Thoracic aorta (tissue), 2 donors: ENCODE measurements around the gene BORCS5. TPM values are rescaled to one million over a fixed set of nuclear protein-coding genes. Genes with fewer than 3 reads are reported as not detected.
A peak's percentile ranks its signal among the peaks of the same experiment; 100 is the strongest.

Experiments used
- ATAC-seq: fragments of 150-250 bp; one replicate; pipeline ENCODE4 v1.8.0; 2017; ENCODE audit warnings: low read depth; ENCODE audit not compliant: insufficient number of reproducible peaks, low FRiP score
- DNase-seq: peaks from one replicate; pipeline ENCODE4 v3.0.0-alpha.2; 2020; ENCODE audit warnings: low spot score
- H3K27ac ChIP-seq, 2 donors: fragments of 200-600 bp; sonication (generic); 1 replicate in 1 of 2; 2 replicates in 1 of 2; pipeline ENCODE4 v1.5.1; 2016; ENCODE audit warnings: mild to moderate bottlenecking in 2 of 2, moderate library complexity in 2 of 2
- H3K27me3 ChIP-seq: fragments of 200-600 bp; sonication (generic); replicated peaks from 2 replicates; pipeline ENCODE4 v1.6.0; 2016; ENCODE audit warnings: mild to moderate bottlenecking; ENCODE audit not compliant: insufficient read depth
- H3K36me3 ChIP-seq: fragments of 200-600 bp; sonication (generic); one replicate; pipeline ENCODE4 v1.5.1; 2016
- H3K4me1 ChIP-seq, 2 donors: fragments of 200-600 bp; sonication (generic); 1 replicate in 1 of 2; 2 replicates in 1 of 2; pipeline versions ENCODE4 v1.5.1 to v1.6.0; 2016; ENCODE audit warnings: low read depth in 2 of 2, mild to moderate bottlenecking in 1 of 2; ENCODE audit not compliant: control insufficient read depth in 1 of 2
- H3K4me3 ChIP-seq: fragments of 200-600 bp; sonication (generic); 2 replicates; pipeline ENCODE4 v1.5.1; 2016; ENCODE audit warnings: mild to moderate bottlenecking
- H3K9me3 ChIP-seq: fragments of 200-600 bp; sonication (generic); 2 replicates; pipeline ENCODE4 v1.5.1; 2016
- total RNA-seq, 2 donors: library from RNA; depleted of rRNA; stranded (reverse); fragments of >200 nt; gene quantifications; one replicate each; pipeline versions ENCODE4 v1.1.0 to v1.2.3, GENCODE V29; 2016
- TF ChIP-seq, protein P1 (sequence below): fragments of 200-600 bp; sonication (generic); IDR thresholded peaks from one replicate; pipeline ENCODE4 v1.5.1; 2019; ENCODE audit warnings: antibody characterized with exemption

Gene BORCS5
- total RNA-seq, 2 donors from 2014 or later, result 20.6 to 27.1 TPM

DNA sequence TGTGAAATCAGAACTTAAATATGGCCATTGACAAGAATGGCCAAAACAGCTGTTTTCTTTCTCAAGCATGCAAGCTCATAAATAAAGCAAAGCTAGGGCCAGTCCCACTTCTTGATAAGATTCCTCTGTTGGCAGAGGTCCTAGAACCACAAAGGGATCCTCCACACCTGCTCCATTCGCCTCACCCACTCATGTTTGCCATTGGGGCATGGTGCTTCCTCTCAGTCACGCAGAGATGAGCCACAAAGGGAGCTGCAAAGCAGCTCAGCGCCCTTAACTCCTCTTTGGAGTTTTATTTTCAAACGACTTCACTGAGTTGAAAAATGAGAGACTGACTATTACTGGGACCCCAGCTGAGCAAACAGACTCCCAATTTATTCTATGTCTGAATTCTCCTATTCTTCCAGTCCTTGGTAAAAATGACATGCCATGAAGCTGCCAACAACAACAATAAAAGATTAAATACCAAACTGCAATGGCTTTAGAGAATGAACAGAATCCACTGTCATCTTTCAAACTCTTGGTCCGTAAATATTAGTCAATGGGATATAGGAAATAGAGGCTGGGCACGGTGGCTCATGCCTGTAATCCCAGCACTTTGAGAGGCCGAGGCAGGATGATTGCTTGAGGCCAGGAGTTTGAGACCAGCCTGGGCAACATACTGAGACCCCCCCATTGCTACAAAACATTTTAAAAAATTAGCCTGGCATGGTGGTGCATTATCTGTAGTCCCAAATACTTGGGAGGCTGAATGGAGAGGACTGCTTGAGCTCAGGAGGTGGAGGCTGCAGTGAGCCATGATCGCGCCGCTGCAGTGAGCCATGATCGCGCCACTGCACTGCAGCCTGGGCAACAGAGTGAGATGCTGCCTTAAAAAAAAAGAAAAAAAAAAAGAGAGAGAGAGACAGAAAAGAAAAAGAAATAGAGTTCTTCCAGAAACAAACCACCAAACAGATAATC lies 23.2 kb upstream of the BORCS5 start:
- peaks cover 13 to 53% of the 10 kb centered on the region in 2 donors for H3K4me1 ChIP-seq
- H3K27ac ChIP-seq, result peak overlapping the region; percentile 25 to 39
- H3K4me3 ChIP-seq, result no peak overlapping the region
- no peaks in the 10 kb centered on the region for H3K27me3 ChIP-seq
- no peaks in the 10 kb centered on the region for H3K36me3 ChIP-seq
- TF ChIP-seq, protein P1, sequence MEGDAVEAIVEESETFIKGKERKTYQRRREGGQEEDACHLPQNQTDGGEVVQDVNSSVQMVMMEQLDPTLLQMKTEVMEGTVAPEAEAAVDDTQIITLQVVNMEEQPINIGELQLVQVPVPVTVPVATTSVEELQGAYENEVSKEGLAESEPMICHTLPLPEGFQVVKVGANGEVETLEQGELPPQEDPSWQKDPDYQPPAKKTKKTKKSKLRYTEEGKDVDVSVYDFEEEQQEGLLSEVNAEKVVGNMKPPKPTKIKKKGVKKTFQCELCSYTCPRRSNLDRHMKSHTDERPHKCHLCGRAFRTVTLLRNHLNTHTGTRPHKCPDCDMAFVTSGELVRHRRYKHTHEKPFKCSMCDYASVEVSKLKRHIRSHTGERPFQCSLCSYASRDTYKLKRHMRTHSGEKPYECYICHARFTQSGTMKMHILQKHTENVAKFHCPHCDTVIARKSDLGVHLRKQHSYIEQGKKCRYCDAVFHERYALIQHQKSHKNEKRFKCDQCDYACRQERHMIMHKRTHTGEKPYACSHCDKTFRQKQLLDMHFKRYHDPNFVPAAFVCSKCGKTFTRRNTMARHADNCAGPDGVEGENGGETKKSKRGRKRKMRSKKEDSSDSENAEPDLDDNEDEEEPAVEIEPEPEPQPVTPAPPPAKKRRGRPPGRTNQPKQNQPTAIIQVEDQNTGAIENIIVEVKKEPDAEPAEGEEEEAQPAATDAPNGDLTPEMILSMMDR, result no peak
- DNase-seq (no peak), ATAC-seq (no peak)
- H3K9me3 ChIP-seq, result no peaks in the 10 kb centered on the region

DNA sequence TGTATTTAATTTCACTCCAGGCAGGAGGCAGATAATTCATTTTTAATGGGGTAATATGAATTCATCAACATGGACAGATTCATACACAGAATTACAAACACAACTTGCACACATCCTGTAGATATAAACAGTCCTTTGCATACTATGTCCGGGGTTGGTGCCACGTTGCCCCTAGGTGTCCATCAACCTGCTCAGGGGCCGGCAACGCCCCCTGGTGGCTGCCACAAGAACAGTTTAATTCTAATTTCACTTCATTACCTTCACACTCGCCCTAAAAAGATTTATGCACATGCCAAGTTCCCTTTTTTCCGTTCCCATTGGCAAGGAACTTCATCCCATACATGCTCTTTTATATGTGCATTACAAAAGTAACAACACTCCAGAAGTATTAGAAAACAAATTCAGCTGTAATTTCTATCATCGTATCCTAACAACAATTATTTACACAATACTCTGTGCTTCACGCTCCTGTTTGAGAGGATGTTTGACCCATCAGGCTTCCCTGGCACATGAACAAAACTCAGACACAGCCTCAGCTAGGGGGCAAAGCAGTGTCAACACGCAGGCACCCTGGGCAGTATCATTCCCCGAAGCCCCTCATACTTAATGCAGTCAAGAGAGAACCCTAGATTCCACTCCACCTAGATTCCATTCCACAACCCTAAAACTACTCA lies 22.4 kb upstream of the BORCS5 start:
- no peaks in the 10 kb centered on the region for H3K27me3 ChIP-seq
- DNase-seq (no peak), ATAC-seq (no peak)
- TF ChIP-seq, protein P1, result peak; percentile 77
- peak overlapping the region; percentile 26 to 30 for H3K27ac ChIP-seq
- no peak overlapping the region for H3K4me3 ChIP-seq
- no peaks in the 10 kb centered on the region for H3K36me3 ChIP-seq
- no peaks in the 10 kb centered on the region for H3K9me3 ChIP-seq
- peaks cover 21 to 61% of the 10 kb centered on the region in 2 donors for H3K4me1 ChIP-seq

DNA sequence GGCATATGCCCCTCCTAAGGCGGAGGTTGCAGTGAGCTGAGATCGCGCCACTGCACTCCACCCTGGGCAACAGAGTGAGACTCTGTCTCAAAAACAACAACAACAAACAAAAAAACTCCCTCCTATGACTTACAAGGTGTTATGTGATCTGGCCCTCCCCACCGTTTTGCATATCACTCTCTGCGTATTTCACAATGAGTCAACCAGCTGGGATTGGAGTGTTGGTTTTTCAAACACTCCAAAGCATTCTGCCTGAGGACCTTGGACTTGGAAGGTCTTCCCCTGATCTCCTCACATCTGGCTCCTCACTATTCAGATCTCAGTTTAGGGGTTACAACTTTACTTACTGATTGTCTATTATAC lies 20.8 kb upstream of the BORCS5 start:
- Histone ChIP-seq H3K27ac (peak overlapping the region in 1 of 2 donors; percentile 94), H3K9me3 (no peaks in the 10 kb centered on the region), H3K4me3 (no peak overlapping the region), H3K27me3 (no peaks in the 10 kb centered on the region), H3K36me3 (no peaks in the 10 kb centered on the region), H3K4me1 (peaks cover 21 to 63% of the 10 kb centered on the region in 2 donors)
- TF ChIP-seq, protein P1, result no peak
- ATAC-seq (peak; percentile 35), DNase-seq (no peak)

DNA sequence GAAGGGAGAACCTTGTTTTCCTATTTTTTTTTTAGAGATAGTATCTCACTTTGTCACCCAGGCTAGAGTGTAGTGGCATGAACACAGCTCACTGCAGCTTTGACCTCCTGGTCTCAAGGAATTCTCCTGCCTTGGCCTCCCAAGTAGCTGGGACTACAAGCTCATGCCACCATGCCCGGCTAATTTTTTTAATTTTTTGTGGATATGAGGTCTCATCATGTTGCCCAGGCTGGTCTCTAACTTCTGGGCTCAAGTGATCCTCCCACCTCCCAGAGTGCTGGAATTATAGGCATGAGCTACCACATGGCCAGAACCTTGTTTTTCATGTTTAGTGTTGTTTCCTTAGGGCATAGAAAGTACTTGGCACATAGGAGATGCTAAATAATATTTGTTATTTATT lies 20.4 kb upstream of the BORCS5 start:
- Histone ChIP-seq H3K4me1 (peaks cover 21 to 63% of the 10 kb centered on the region in 2 donors), H3K4me3 (no peak overlapping the region), H3K9me3 (no peaks in the 10 kb centered on the region), H3K27ac (peak overlapping the region in 1 of 2 donors; percentile 94), H3K27me3 (no peaks in the 10 kb centered on the region), H3K36me3 (no peaks in the 10 kb centered on the region)
- no peak for DNase-seq
- no peak for ATAC-seq
- TF ChIP-seq, protein P1, result no peak

DNA sequence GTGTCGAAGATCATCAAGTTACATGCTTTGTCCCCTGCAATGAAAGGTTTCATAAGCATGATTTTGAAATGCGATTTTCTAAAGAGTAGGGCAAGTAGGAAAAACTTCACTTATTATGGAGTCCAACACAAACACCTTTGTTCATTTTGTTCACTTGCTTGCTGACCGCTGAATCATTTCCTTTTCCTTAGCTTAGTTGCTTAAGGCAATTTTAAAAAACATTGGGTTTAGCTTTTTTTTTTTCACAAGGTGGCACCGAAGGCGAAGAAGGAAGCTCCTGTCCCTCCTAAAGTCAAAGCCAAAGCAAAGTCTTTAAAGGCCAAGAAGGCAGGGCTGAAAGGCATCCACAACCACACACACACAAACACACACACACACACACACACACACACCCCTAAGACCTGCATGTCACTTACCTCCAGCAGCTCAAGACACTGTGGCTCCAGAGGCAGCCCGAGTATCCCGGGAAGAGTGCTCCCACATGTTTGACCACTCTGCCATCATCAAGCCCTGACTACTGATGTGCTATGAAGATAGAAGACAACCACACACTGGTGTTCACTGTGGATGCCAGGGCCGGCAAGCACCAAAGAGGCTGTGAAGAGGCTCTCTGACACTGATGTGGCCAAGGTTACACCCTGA lies 18.2 kb upstream of the BORCS5 start:
- no peak for DNase-seq
- H3K27ac ChIP-seq, result peak overlapping the region; percentile 76 to 94
- ATAC-seq, result no peak
- no peaks in the 10 kb centered on the region for H3K9me3 ChIP-seq
- TF ChIP-seq, protein P1, result no peak
- H3K27me3 ChIP-seq, result no peaks in the 10 kb centered on the region
- H3K4me3 ChIP-seq, result peak overlapping the region; percentile 55
- no peaks in the 10 kb centered on the region for H3K36me3 ChIP-seq
- H3K4me1 ChIP-seq, result peaks cover 15 to 57% of the 10 kb centered on the region in 2 donors
